NCI-H128 (cell line): ENCODE data around the gene GLB1L2.

Source experiments
- DNase-seq: peaks from one replicate; lab custom pipeline; 2025; ENCODE audit not compliant: unreplicated experiment; lab: John Stamatoyannopoulos, UW

The GLB1L2 gene

DNA sequence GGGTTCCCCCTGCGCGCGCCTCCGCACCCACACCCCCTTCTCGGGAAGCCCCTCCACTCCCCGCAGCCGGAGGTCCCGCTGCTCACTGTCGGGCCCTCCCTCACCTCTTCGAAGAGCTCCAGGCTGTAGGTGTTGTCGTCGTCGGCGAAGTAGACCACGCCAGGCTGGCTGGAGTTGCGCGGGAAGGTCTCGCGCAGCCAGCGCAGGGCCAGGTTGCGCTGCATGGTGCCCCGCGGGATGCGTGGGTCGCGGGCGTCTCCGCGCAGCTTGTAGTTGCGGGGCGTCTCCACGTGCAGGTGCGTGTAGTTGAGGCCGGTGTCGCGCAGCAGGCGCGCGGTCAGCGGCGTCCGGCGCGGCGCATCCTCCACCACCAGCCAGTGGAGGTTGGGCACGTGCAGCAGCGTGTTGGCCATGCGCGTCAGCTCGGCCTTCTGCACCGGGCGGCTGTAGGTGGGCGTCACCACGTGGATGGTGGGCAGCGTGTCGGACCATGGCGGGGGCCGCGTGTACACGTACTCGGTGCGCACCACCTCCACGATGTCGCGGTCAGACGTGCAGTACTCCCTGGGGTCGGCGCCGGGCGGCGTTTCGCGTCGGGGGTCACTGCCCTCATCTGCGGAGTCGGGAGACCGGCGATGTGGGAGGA, 51.9 kb downstream of the GLB1L2 start:
- no peak for DNase-seq

DNA sequence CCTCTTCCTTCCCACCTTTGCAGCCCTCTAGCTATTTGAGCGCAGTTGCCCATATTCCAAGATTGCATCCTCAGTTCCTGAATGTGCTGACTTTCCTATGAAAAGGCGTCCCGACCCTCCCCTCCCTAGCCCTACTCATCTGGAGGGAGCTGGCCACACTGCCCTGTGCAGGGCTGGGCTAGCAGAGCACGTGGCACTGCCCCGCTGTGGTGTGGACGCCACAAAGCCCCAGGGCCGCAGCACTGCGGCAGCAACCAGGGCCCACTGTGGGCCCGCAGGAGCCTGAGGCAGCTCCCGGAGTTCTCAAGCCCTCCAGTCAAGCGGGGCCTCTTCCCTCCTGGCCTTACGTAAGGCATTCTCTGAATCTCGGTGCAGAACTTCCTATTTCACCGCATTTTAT, 52.6 kb downstream of the GLB1L2 start:
- no peak for DNase-seq

DNA sequence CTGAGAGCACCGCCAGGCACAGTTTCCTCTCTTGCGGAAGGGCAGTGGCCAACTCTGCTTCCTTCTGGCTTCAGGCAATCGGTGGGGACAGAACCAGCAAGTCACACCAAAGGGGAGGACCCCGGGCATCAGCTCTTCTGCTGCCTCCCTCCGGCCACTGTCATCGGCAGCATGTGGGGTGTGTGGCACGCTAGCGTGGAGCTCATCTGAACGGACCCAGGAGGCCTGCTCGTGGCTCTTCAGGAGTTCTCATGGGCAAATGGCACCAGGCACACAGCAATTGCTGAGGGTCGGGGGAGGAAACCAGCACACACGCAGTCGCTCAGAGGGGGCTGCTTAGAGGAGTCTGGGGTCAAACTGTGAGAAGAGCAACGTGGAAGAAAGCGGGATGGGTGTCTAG, 53.4 kb downstream of the GLB1L2 start:
- no peak for DNase-seq

DNA sequence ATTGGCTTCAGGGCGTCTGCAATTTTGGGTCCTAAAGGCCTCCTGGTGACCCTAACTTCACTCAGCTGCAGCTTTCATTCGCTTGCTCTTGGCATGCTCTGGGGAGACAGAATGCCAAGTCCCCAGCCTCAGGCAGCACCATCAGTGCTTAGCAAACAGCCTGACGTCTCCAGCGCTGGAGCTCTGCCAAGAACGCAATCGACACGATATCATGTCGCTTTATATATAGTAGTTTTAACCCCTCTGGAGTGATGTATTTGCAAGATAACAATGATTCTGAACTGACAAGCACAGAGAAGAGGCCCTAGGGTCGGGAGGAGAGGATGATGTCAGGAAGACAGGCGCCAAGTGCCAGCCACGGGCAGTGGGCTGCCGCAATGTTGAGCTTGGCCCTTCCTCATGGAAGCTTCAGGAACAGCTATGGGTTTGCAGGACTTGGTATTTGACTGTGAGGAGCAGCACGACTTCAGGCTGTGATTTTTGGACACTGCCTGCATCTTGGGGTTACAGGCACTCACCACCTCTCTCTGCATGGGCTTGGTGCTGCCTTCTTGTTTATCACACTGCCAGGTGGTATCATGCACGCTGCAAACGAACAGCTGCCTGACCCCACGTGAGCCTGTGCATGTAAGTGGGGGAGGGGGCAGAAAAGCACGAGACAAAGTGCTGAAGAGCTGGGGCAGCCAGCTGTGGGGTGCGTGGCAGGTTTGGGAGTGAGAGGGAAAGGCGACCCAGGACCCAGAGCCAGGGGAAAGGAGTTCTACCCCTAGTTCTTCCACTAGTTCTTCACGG, 54.2 kb downstream of the GLB1L2 start:
- peak; percentile 80 for DNase-seq

DNA sequence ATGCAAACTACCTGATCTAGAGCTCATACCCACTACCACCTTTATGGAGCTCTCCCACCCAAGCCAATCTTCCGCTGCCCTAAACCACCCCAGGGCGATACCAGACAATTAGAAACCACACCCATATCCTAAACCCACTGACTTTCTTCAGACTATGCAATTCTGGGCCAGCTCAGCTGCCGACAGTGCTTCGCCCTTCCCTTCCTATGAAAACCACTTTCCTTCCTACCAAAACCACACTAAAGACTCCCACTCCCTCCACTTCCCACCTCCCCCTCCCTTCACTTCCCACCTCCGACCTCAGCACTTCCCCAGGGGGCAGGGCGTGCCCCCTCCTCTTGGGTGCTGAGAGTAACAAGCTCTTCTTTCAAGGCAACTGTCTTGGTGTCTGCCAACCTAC, 55.2 kb downstream of the GLB1L2 start:
- DNase-seq, result no peak

DNA sequence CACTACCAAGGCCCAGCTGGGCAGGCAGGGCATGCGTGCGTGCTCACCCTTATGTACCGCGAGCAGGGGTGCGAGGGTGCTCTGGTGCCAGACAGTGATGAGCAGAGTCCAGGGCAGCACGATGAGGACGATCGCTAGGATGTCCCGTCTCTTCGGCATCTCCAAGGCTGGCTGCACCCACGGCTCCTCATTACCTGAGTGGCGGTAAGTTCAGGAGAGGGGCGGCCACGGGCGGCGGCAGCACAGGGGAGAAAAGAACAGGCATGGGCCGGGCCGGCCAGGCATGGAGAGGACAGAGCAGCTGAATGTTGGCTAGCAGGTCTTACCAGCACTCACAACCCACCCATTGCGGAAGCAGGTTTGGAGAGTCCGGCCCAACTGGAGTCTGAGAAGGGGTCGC, 55.7 kb downstream of the GLB1L2 start:
- DNase-seq, result no peak

DNA sequence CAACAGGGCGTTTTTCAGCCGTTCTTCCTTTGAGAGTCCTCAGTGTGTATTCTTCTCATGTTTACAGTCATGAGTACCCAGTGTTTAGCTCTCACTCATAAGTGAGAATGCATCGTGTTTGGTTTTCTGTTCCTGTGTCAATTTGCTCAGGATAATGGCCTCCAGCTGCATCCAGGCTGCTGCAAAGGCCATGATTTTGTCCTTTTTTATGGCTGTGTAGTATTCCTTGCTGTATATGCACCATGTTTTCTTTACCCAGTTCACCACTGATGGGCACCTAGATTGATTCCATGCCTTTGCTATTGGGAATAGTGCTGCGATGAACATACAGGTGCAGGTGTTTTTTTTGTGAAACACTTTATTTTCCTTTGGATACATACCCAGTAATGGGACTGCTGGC, 56.8 kb downstream of the GLB1L2 start:
- no peak for DNase-seq

DNA sequence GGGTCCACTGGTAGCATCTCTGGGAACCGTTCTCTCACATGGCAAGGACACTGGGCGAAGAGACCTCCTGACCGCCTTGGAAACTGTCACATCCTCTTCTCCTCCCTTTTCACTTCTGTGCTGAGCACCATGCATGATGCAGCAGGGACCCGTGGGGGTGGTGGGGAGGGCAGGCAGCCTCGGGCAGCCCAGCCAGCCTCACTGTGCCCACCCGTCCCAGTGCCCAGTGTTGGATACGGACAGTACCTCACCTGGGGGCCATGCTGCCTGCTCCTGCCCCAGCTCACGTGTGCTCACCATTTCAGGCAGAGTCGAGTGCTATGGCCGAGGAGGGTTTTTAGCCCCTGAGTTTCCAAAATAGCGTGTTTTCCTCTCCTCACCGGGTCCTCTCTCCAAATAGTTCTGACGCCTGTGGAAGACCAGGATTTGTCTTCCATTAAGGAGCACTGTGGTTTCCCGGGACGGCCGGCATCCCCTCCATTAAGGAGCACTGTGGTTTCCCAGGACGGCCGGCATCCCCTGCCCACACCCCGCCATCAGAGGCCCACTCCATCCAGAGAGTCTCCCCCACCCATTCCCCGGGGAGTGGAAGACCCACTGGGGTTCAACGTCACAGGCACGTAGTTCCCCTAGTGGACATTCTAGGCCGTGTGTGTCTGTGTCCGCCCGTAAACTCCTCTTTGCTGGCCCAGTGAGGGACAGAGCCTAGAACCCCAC, 57.8 kb downstream of the GLB1L2 start:
- no peak for DNase-seq

DNA sequence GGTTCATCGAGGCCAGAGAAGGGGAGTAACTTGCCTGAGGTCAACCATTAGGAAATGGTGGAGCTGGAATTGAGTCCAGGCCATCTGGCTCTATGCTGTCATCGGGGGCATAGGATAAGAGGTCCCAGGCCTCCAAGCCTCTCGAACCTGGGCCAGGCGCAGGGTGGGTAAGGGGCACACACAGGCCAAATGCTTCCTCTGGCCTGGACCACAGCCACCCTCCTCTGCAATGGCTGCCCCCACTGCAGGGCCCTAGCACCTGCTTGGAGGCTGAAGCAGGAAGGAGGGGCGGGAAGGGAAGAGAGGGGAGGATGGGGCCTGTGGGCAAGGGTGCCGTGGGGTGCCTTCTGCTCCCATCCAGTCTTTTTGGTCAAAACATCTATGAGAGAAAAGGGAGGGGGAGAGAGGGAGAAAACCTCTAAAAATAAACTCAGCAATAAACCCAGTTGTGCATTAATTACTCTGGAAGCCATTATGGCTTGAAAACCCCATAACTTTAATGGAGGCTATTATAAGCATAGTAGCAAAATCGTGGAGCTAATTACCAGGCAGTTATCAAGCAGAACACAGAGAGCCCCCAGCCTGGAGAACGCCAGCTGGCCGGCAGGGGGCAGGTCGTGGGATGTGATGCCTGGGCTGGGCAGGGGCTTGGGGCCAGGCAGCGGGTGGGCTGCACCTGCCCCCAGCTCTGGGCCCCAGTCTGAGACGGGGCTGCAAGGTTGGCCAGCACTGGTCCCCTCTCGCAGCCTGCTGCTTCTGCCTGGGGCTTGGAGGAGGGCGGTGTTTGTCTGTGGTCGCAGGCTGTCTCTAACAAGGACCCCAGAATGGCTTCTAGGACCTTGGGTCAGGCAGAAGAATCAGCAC, 59.1 kb downstream of the GLB1L2 start:
- DNase-seq, result no peak

DNA sequence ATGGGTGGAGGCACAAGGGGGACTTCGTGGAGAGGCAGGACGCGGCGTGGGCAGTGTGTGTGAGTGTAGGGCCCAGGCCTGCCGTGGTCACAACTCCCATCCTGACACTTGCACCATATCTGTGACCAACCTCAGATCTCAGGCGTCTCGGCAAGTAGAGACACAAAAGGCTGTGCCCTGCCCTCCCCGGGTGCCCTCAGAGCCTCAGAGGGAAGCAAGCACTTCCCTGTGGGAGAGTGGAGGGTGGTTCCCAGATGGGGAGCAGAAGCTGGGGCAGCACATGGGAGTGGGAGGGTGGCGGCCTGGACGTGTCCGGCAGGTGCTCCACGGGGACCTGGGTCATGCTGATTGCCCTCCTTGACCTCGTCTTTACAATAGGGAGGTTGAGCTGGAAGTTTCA, 59.9 kb downstream of the GLB1L2 start:
- DNase-seq, result no peak

DNA sequence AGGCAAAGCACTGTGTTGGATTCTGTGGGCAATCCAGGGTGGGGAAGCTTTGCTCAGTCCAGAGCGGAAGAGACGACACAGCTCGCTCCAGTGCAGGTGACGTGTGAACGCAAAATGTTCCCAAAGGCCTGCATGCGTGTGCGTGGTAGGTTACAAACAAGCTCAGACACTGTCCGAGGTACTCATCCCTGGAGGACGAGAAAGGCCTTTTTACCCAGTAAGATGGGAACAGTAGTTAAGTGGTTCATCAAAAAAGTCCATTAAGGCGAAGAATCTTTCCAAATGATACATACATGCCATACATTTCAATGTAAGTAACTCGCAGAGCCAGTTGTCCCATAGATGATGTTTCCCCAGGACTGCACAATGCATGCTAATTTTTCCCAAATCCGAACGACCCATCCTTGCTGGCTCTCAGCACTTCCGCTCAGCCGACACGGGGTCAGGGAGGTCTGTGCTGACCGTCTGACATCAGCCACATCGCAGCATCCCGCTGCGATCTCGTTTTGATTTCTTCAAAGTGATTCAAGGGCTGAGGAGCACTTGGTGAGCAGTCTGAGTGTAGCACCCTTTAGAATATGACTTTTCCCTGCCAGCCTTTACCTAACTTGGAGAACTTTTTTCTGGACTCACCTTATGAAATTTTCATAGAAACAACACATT, 61.3 kb downstream of the GLB1L2 start:
- no peak for DNase-seq

DNA sequence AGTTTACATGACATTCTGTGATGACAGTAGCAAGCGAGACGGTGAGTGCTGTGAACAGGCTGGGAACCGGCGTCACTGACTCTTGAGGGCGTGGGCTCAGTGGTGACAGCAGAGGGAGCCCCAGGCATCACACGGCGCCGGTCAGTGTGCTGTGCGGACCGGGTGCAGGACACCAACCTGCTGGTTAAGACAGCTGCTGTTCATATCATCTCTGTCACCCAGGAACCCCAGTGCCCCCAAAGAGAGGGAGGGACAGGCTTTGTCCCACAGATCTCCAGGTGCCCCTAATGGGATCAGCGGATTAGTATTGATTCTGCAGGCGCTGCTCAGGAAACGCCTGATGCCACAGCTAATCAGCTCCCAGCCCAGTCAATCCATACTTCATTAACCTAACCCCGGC, 61.9 kb downstream of the GLB1L2 start:
- no peak for DNase-seq

DNA sequence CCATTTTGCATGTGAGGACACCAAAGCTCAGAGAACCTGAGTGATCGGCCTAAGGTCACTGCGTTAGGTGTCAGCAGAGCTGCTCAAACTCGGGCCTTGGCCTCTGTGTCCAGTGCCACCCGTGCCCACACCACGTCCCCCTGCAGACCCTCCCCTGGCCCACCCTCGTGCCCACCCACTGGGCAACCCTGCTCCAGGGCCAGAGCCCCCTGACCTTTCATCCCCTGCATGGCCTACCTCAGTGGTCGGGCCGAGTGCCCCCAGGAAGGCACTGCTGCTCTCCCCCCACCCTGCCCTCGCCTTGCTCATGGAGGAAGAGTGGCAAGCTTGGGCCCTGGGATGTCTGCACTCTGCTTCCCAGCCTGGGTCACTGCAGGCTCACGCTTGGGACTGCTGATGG, 62.5 kb downstream of the GLB1L2 start:
- DNase-seq, result no peak

DNA sequence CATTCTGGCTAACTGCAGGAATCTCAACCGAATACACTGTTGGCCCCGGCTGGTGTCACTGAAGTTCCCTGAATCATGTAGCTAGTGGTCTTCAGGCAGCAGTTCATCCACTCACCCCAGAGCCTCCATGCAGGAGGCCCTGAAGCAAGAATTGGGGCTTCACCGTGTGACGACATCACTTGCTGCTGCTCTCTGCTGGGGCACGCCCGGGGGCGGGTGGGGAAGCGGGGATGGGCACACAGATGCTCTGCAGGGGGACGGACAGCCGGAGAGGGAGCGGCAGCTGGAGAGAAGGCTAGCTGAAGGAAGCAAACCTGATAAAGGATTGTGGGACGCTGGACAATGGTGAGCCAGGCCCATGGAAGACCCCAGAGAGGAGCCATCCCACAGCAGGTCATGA, 63.2 kb downstream of the GLB1L2 start:
- DNase-seq, result no peak

DNA sequence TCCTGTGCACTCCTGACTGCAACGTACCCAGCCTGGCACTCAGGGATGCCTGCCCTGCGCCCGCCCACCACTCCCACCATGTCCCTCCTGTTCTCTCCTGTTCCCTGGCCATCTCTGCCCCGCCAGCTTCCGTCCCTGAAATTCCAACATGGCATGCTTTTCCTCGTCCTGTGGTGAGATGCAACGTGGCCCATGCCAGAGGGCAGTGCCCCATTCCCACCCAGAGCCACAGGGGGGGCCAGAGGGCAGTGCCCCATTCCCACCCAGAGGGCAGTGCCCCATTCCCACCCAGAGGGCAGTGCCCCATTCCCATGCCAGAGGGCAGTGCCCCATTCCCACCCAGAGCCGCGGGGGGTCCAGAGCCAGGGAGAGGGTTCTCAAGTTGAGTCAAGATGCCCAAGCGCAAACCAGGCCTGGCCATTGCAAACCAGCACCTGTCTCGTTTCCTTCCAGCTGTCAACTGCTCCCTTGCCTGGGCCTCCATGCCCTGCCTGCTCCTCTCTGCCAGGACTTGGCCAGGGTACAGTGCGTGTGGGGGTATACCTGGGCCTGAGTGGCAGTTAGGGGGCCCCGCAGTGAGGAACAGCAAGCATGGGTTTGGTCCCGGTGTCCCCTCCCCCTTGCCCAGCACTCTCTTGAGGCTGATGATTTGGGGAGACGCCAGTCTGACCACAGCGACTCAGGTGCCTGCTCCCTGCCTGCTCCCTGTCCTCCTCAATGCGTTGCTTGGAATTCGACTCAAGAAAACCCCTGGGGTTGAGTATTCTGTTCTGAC, 65.7 kb downstream of the GLB1L2 start:
- DNase-seq, result no peak

DNA sequence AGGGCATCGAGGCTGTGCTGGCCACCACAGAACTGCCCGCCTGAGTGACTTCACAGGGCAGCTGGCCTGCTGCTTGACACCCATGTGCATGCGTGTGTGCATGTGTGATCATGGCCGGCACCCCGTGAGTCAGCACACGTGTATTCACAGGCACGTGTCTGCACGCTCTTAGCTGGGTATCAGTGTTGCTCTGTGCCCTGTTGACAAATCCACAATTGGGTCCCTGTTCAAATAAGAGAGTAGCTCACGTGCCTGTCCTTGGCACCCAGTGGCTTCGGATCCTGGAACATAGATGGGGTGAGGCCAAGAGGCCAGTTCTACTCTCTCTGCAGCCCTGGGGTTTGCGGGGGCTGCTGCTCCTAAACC, 66.3 kb downstream of the GLB1L2 start:
- no peak for DNase-seq

DNA sequence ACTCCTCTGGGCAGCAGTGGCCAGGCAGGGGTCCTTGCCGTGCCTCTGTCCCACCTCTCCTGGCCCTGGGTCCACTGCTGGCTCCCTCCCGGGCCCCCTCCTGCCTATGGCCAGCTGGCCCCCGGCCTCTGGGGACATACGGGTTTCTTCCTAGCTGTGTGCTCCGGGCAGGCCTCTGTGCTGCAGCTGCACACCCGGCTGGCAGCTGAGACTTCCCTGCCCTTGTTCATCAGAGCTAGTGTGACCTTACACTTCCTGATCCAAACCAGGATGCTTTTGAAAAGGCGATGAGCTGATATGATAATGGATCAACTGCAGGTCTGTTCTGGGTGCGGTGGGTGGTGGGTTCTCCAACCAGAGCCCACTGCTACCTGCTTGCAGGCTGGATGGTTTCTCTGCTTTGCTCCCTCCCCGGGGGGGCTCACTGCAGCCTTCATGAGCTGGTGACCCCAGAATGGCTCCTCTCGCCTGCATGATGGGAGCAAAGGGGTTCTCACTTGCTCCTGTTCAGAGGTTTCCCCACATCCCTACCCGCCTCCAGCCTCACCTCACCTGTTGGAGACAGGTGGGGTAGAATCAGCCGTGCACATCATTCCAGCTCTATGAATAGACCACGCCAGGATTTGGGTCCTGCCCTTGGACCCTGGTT, 67.0 kb downstream of the GLB1L2 start:
- DNase-seq, result no peak

DNA sequence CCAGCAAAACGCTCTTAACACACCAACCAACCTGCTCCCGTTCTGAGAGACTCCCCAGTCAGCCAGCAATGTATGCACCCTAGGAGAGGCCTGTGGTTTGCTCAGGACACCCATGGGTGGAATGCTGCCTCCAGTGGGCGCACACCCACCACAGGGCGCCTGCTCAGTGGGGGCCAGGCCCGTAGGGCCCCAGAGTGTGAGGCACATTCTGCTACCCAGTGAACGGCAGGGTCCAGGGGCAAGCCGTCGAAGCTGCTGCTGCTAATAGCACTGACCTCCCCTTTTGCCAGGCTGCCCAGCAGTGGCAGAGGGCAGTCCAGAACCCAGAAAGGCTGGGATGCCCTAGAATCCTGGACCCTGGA, 67.5 kb downstream of the GLB1L2 start:
- DNase-seq, result no peak

DNA sequence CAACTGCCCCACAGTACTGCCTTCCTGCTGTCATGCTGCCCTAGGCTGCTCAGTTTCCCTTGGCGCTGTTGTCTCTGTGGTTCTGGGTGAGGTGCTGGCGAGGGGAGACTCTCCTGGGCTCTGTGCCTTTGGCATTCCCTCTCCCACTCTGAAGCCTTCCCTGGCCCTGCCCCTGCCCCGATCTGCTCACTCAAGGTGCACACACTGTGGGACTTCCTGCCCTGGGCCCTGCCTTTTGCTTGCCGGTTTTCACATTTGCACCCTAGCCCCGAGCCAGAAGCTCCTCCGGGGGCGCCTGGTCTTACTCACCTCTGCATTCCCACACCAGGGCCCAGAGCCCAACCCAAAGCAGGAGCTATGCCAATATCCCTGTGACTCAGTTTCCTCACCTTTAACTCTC, 68.2 kb downstream of the GLB1L2 start:
- no peak for DNase-seq
